ENCODE results near the gene PSMB2. TPM values are rescaled to one million over a fixed set of nuclear protein-coding genes. Genes with fewer than 3 reads are reported as not detected.
"Not testable (repeated sequence)": the region's sequence is repeated elsewhere in the genome, so short reads cannot be mapped to it uniquely, and the experiment has no call there.

Gene PSMB2
- total RNA-seq: 19.8 TPM
- polyA plus RNA-seq (ENCODE audit: insufficient read depth in 1 of 8, insufficient read length in 8 of 8, low replicate concordance in 1 of 8): 10 to 100 TPM; 53.2 to 63.9 (median 60.8) TPM
- long read RNA-seq, donor 1, transcript PSMB2-201 (6 exons, 2,701 nt): major isoform, 18 of 18 reads
- long read RNA-seq, donor 1, partial matches to known transcripts: 0 of 18 reads
- long read RNA-seq, donor 1, other reads (novel, unspliced or antisense): 0 of 18 reads
- long read RNA-seq, donor 2, transcript PSMB2-201 (6 exons, 2,701 nt): major isoform, 6 of 6 reads
- long read RNA-seq, donor 2, partial matches to known transcripts: 0 of 6 reads
- long read RNA-seq, donor 2, other reads (novel, unspliced or antisense): 0 of 6 reads
- long read RNA-seq, donor 3, transcript PSMB2-201 (6 exons, 2,701 nt): major isoform, 47 of 47 reads
- long read RNA-seq, donor 3, partial matches to known transcripts: 0 of 47 reads
- long read RNA-seq, donor 3, other reads (novel, unspliced or antisense): 0 of 47 reads
- long read RNA-seq, donor 4, transcript PSMB2-201 (6 exons, 2,701 nt): major isoform, 30 of 30 reads
- long read RNA-seq, donor 4, partial matches to known transcripts: 0 of 30 reads
- long read RNA-seq, donor 4, other reads (novel, unspliced or antisense): 0 of 30 reads
- long read RNA-seq, donor 5, transcript PSMB2-201 (6 exons, 2,701 nt): major isoform, 104 of 109 reads
- long read RNA-seq, donor 5, partial matches to known transcripts: 5 of 109 reads
- long read RNA-seq, donor 5, other reads (novel, unspliced or antisense): 0 of 109 reads
- long read RNA-seq, donor 6, transcript PSMB2-201 (6 exons, 2,701 nt): major isoform, 63 of 63 reads
- long read RNA-seq, donor 6, partial matches to known transcripts: 0 of 63 reads
- long read RNA-seq, donor 6, other reads (novel, unspliced or antisense): 0 of 63 reads
- long read RNA-seq, donor 7, transcript PSMB2-201 (6 exons, 2,701 nt): major isoform, 50 of 55 reads
- long read RNA-seq, donor 7, partial matches to known transcripts: 5 of 55 reads
- long read RNA-seq, donor 7, other reads (novel, unspliced or antisense): 0 of 55 reads
- long read RNA-seq, donor 8, transcript PSMB2-201 (6 exons, 2,701 nt): major isoform, 41 of 41 reads
- long read RNA-seq, donor 8, partial matches to known transcripts: 0 of 41 reads
- long read RNA-seq, donor 8, other reads (novel, unspliced or antisense): 0 of 41 reads
- long read RNA-seq, donor 9, transcript PSMB2-201 (6 exons, 2,701 nt): major isoform, 41 of 41 reads
- long read RNA-seq, donor 9, partial matches to known transcripts: 0 of 41 reads
- long read RNA-seq, donor 9, other reads (novel, unspliced or antisense): 0 of 41 reads
- long read RNA-seq, donor 10, transcript PSMB2-201 (6 exons, 2,701 nt): major isoform, 65 of 71 reads
- long read RNA-seq, donor 10, partial matches to known transcripts: 6 of 71 reads
- long read RNA-seq, donor 10, other reads (novel, unspliced or antisense): 0 of 71 reads
- long read RNA-seq, donor 11, transcript PSMB2-201 (6 exons, 2,701 nt): major isoform, 51 of 51 reads
- long read RNA-seq, donor 11, partial matches to known transcripts: 0 of 51 reads
- long read RNA-seq, donor 11, other reads (novel, unspliced or antisense): 0 of 51 reads

- Histone ChIP-seq H3K36me3 (ENCODE audit: control insufficient read depth, insufficient read depth, low read length) (no peaks in the 10 kb centered on the region), H3K4me3 (ENCODE audit: low read length) (peak within 1 kb of the TSS; percentile 95), H3K9me3 (replicated peaks; ENCODE audit: control insufficient read depth, low read depth, low read length) (no peaks in the 10 kb centered on the region), H3K27ac (ENCODE audit: low read length) (peak within 1 kb of the TSS; percentile 94), H3K4me1 (ENCODE audit: control insufficient read depth, insufficient read depth, low read length) (peaks cover 4% of the 10 kb centered on the region), H3K27me3 (ENCODE audit: control insufficient read depth, insufficient read depth, low read length) (no peaks in the 10 kb centered on the region)
- DNase-seq: peak; percentile 98
- under 1% methylated on average over 32 of the region's 43 CpGs for WGBS (ENCODE audit: insufficient coverage)
These were observed at the start of gene PSMB2 for GRCh38 chr1:35641233-35641866. Gene PSMB2 (minus strand): TSS chr1:35641526. CDS start chr1:35641432, 94 bp downstream.

GRCh38 chr1:35691080-35691479 lies 49.8 kb upstream of the PSMB2 start:
- Histone ChIP-seq H3K27me3 (ENCODE audit: control insufficient read depth, insufficient read depth, low read length) (peaks cover 12% of the 10 kb centered on the region), H3K9me3 (replicated peaks; ENCODE audit: control insufficient read depth, low read depth, low read length) (no peaks in the 10 kb centered on the region), H3K27ac (ENCODE audit: low read length) (no peak overlapping the region), H3K36me3 (ENCODE audit: control insufficient read depth, insufficient read depth, low read length) (no peaks in the 10 kb centered on the region), H3K4me3 (ENCODE audit: low read length) (no peak overlapping the region), H3K4me1 (ENCODE audit: control insufficient read depth, insufficient read depth, low read length) (no peaks in the 10 kb centered on the region)
- DNase-seq: no peak
- 23% methylated on average over 5 of the region's 9 CpGs for WGBS (ENCODE audit: insufficient coverage)

GRCh38 chr1:35690103-35690502 lies 48.8 kb upstream of the PSMB2 start:
- no CpG with 5 or more reads among the region's 4 CpGs for WGBS (ENCODE audit: insufficient coverage)
- H3K27ac ChIP-seq (ENCODE audit: low read length); H3K36me3 ChIP-seq (ENCODE audit: control insufficient read depth, insufficient read depth, low read length); DNase-seq; H3K4me3 ChIP-seq (ENCODE audit: low read length); H3K9me3 ChIP-seq (replicated peaks; ENCODE audit: control insufficient read depth, low read depth, low read length); H3K4me1 ChIP-seq (ENCODE audit: control insufficient read depth, insufficient read depth, low read length); H3K27me3 ChIP-seq (ENCODE audit: control insufficient read depth, insufficient read depth, low read length): not testable (repeated sequence)

GRCh38 chr1:35688161-35688560 lies 46.8 kb upstream of the PSMB2 start:
- Histone ChIP-seq H3K36me3 (ENCODE audit: control insufficient read depth, insufficient read depth, low read length) (no peaks in the 10 kb centered on the region), H3K4me1 (ENCODE audit: control insufficient read depth, insufficient read depth, low read length) (no peaks in the 10 kb centered on the region), H3K27ac (ENCODE audit: low read length) (no peak overlapping the region), H3K27me3 (ENCODE audit: control insufficient read depth, insufficient read depth, low read length) (peaks cover 14% of the 10 kb centered on the region), H3K9me3 (replicated peaks; ENCODE audit: control insufficient read depth, low read depth, low read length) (no peaks in the 10 kb centered on the region), H3K4me3 (ENCODE audit: low read length) (no peak overlapping the region)
- 82% methylated on average over 4 of the region's 5 CpGs for WGBS (ENCODE audit: insufficient coverage)
- DNase-seq: no peak

- Histone ChIP-seq H3K27ac (ENCODE audit: low read length) (no peak overlapping the region), H3K27me3 (ENCODE audit: control insufficient read depth, insufficient read depth, low read length) (peaks cover 8% of the 10 kb centered on the region), H3K36me3 (ENCODE audit: control insufficient read depth, insufficient read depth, low read length) (no peaks in the 10 kb centered on the region), H3K4me1 (ENCODE audit: control insufficient read depth, insufficient read depth, low read length) (no peaks in the 10 kb centered on the region), H3K4me3 (ENCODE audit: low read length) (no peak overlapping the region), H3K9me3 (replicated peaks; ENCODE audit: control insufficient read depth, low read depth, low read length) (no peaks in the 10 kb centered on the region)
- WGBS (ENCODE audit: insufficient coverage): 42% methylated on average over 3 of the region's 5 CpGs
- no peak for DNase-seq
These were observed 41.7 kb upstream of the PSMB2 start for GRCh38 chr1:35683012-35683411.

GRCh38 chr1:35680271-35680670 lies 38.9 kb upstream of the PSMB2 start:
- H3K4me1 ChIP-seq (ENCODE audit: control insufficient read depth, insufficient read depth, low read length): no peaks in the 10 kb centered on the region
- no peak for DNase-seq
- H3K36me3 ChIP-seq (ENCODE audit: control insufficient read depth, insufficient read depth, low read length): no peaks in the 10 kb centered on the region
- H3K9me3 ChIP-seq (replicated peaks; ENCODE audit: control insufficient read depth, low read depth, low read length): no peaks in the 10 kb centered on the region
- 93% methylated on average over 2 of the region's 3 CpGs for WGBS (ENCODE audit: insufficient coverage)
- H3K4me3 ChIP-seq (ENCODE audit: low read length): no peak overlapping the region
- H3K27ac ChIP-seq (ENCODE audit: low read length): no peak overlapping the region
- H3K27me3 ChIP-seq (ENCODE audit: control insufficient read depth, insufficient read depth, low read length): peaks cover 8% of the 10 kb centered on the region

GRCh38 chr1:35675773-35676172 lies 34.4 kb upstream of the PSMB2 start:
- H3K4me3 ChIP-seq (ENCODE audit: low read length): no peak overlapping the region
- no peak for DNase-seq
- no peaks in the 10 kb centered on the region for H3K36me3 ChIP-seq (ENCODE audit: control insufficient read depth, insufficient read depth, low read length)
- no CpG with 5 or more reads among the region's 1 CpG for WGBS (ENCODE audit: insufficient coverage)
- no peaks in the 10 kb centered on the region for H3K4me1 ChIP-seq (ENCODE audit: control insufficient read depth, insufficient read depth, low read length)
- no peak overlapping the region for H3K27ac ChIP-seq (ENCODE audit: low read length)
- no peaks in the 10 kb centered on the region for H3K9me3 ChIP-seq (replicated peaks; ENCODE audit: control insufficient read depth, low read depth, low read length)
- H3K27me3 ChIP-seq (ENCODE audit: control insufficient read depth, insufficient read depth, low read length): peaks cover 2% of the 10 kb centered on the region

GRCh38 chr1:35674111-35674510 lies 32.8 kb upstream of the PSMB2 start:
- H3K27ac ChIP-seq (ENCODE audit: low read length): no peak overlapping the region
- H3K4me1 ChIP-seq (ENCODE audit: control insufficient read depth, insufficient read depth, low read length): no peaks in the 10 kb centered on the region
- no peak overlapping the region for H3K4me3 ChIP-seq (ENCODE audit: low read length)
- no peak for DNase-seq
- H3K9me3 ChIP-seq (replicated peaks; ENCODE audit: control insufficient read depth, low read depth, low read length): no peaks in the 10 kb centered on the region
- no peaks in the 10 kb centered on the region for H3K36me3 ChIP-seq (ENCODE audit: control insufficient read depth, insufficient read depth, low read length)
- H3K27me3 ChIP-seq (ENCODE audit: control insufficient read depth, insufficient read depth, low read length): no peaks in the 10 kb centered on the region
- WGBS (ENCODE audit: insufficient coverage): no CpG with 5 or more reads among the region's 5 CpGs

- H3K27ac ChIP-seq (ENCODE audit: low read length): no peak overlapping the region
- no peaks in the 10 kb centered on the region for H3K9me3 ChIP-seq (replicated peaks; ENCODE audit: control insufficient read depth, low read depth, low read length)
- DNase-seq: no peak
- H3K36me3 ChIP-seq (ENCODE audit: control insufficient read depth, insufficient read depth, low read length): no peaks in the 10 kb centered on the region
- H3K4me3 ChIP-seq (ENCODE audit: low read length): no peak overlapping the region
- H3K27me3 ChIP-seq (ENCODE audit: control insufficient read depth, insufficient read depth, low read length): peaks cover 6% of the 10 kb centered on the region
- 54% methylated on average over 4 of the region's 6 CpGs for WGBS (ENCODE audit: insufficient coverage)
- H3K4me1 ChIP-seq (ENCODE audit: control insufficient read depth, insufficient read depth, low read length): no peaks in the 10 kb centered on the region
These were observed 30.8 kb upstream of the PSMB2 start for GRCh38 chr1:35672116-35672515.
